ENCODE measurements around the gene KIRREL3.

GRCh38 chr11:126601550-126602215 lies 398.9 kb downstream of the KIRREL3 start:
- TF ChIP-seq CTCF (conservative IDR thresholded peaks at IDR 0.05) (no peak), EZH2 (IDR thresholded peaks at IDR 0.05; ENCODE audit: low read depth) (no peak)
